RWPE2 (cell line): Measurements from ENCODE around the gene SGMS1.

ENCODE experiments used
- ATAC-seq: fragments of 200-7000 bp; cut with Tn5 transposase; 3 replicates; pipeline ENCODE4 v1.9.1; 2021; ENCODE audit warnings: low read depth
- DNase-seq: peaks from one replicate; pipeline ENCODE4 v3.0.0-alpha.2; 2020; ENCODE audit warnings: low spot score
- H3K27ac ChIP-seq: fragments of 450-650 bp; 2 replicates; pipeline ENCODE4 v1.5.1; 2017; ENCODE audit warnings: mild to moderate bottlenecking; ENCODE audit not compliant: poor library complexity, severe bottlenecking
- H3K27me3 ChIP-seq: fragments of 250-450 bp; sonication (Bioruptor Pico); 2 replicates; pipeline ENCODE4 v1.5.1; 2021; ENCODE audit warnings: mild to moderate bottlenecking, moderate library complexity; ENCODE audit not compliant: insufficient read depth, poor library complexity, severe bottlenecking
- H3K36me3 ChIP-seq: fragments of 250-450 bp; sonication (Bioruptor Pico); 2 replicates; pipeline ENCODE4 v1.5.1; 2020; ENCODE audit warnings: low read depth, mild to moderate bottlenecking, moderate library complexity
- H3K4me1 ChIP-seq: fragments of 250-450 bp; sonication (Bioruptor Pico); 2 replicates; pipeline ENCODE4 v1.5.1; 2021; ENCODE audit warnings: mild to moderate bottlenecking, moderate library complexity; ENCODE audit not compliant: insufficient read depth, poor library complexity, severe bottlenecking
- H3K4me3 ChIP-seq: fragments of 250-450 bp; sonication (Bioruptor Pico); 2 replicates; pipeline ENCODE4 v1.5.1; 2021; ENCODE audit warnings: mild to moderate bottlenecking, moderate library complexity; ENCODE audit not compliant: severe bottlenecking
- H3K9me3 ChIP-seq: fragments of 250-450 bp; sonication (Bioruptor Pico); 2 replicates; pipeline ENCODE4 v1.5.1; 2021; ENCODE audit warnings: mild to moderate bottlenecking, moderate library complexity; ENCODE audit not compliant: severe bottlenecking
- CTCF ChIP-seq: fragments of 450-650 bp; IDR thresholded peaks from one replicate; pipeline ENCODE4 v1.5.1; 2017; ENCODE audit warnings: mild to moderate bottlenecking, moderate library complexity; ENCODE audit not compliant: poor library complexity, severe bottlenecking

Gene SGMS1

DNA sequence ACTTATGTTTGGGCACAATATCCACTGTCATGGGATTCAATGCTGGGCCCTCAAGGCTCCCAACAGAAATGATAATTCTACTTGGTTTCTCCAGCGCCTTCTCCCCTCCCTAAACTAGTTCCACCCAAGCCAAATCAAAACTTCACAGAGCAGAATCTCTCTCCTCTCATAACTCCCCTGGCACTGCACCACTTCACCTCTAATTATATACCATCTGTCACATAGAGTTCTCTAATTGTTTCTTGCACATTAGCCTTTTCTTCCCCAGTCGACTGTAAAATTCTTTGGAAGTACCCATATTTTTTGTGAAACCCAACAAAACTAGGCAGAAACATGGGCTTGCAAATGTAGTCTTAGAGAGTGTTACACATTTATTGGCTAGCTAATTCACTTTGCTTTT lies 8.1 kb downstream of the SGMS1 start:
- Histone ChIP-seq H3K4me1 (peaks cover 7% of the 10 kb centered on the region), H3K36me3 (no peaks in the 10 kb centered on the region), H3K9me3 (no peaks in the 10 kb centered on the region), H3K27ac (no peak overlapping the region), H3K4me3 (no peak overlapping the region), H3K27me3 (no peaks in the 10 kb centered on the region)
- ATAC-seq (no peak), DNase-seq (no peak)
- no peak for TF ChIP-seq CTCF

DNA sequence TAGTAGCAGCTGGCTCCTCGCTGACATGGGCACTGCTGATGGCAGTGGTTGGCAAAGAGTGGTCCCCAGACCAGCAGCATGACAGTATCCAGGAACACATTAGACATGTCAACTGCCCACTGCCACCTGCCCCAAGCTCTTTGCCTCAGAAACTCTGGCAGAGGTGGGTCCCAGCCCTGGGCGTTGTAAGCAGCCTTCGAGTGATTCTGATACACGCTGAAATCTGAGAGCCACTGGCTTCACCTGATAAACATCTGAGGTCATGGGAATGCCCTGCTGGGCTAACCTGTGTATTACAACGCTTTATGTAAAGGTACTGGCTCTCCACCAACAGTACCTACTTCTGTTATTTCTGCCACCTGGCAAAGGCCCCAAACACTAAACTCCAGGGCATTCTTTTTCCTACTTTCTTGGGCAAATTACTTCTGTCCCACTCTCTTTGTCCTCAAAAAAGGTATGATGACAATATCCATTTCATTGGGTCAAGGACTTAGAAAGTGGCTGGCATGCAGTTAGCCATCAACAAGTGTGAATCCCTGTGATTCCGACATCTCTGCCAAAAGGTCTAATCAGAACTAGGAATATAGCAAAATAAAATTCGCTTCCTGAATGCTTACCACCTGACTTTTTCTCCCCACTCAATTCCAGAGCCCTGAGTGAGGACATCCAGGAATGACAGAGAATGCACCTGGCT lies 9.2 kb downstream of the SGMS1 start:
- no peak overlapping the region for H3K27ac ChIP-seq
- H3K4me1 ChIP-seq = peaks cover 7% of the 10 kb centered on the region
- no peaks in the 10 kb centered on the region for H3K27me3 ChIP-seq
- peak; percentile 37 for TF ChIP-seq CTCF
- H3K36me3 ChIP-seq = no peaks in the 10 kb centered on the region
- ATAC-seq (peak; percentile 77), DNase-seq (no peak)
- H3K4me3 ChIP-seq = no peak overlapping the region
- no peaks in the 10 kb centered on the region for H3K9me3 ChIP-seq

DNA sequence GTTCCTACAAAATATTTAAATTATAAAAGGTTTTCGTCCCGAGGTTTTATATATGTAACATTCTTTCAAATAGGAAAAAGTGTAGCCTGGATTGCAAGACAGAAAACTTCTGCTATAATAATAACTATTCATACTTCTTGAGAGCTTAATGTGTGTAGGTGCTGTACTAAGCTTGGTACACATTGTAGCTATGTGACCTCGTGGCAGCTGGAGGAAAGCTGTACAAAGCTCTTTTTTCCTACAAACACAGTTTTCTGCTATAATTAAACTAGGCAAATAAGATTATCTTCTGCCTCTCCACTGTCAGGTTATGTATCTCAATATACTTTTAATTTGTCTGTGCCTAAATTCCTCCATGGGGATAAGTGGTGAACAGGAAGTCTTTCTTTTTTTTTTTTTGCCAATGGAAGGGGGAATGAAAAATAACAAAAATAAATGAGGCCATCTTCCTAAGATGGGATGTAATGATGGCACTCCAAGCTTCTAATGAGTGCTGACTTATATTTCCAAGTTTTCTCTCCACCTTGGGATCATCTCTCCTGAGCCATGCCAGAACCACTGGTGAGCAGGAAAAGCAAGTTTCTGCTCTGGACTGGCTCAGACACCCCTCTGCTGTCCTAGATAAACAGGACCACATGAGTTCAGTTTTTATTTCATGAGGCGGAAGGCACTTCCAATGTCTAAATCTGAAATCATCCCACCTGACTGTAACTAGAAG lies 9.9 kb downstream of the SGMS1 start:
- Histone ChIP-seq H3K27me3 (no peaks in the 10 kb centered on the region), H3K36me3 (no peaks in the 10 kb centered on the region), H3K4me1 (peaks cover 7% of the 10 kb centered on the region), H3K9me3 (no peaks in the 10 kb centered on the region), H3K27ac (no peak overlapping the region), H3K4me3 (no peak overlapping the region)
- ATAC-seq (no peak), DNase-seq (no peak)
- no peak for TF ChIP-seq CTCF

- ATAC-seq = no peak
- Histone ChIP-seq H3K27me3 (no peaks in the 10 kb centered on the region), H3K36me3 (no peaks in the 10 kb centered on the region), H3K4me3 (no peak overlapping the region), H3K4me1 (peaks cover 1% of the 10 kb centered on the region), H3K27ac (no peak overlapping the region), H3K9me3 (no peaks in the 10 kb centered on the region)
- TF ChIP-seq CTCF = no peak
- no peak for DNase-seq
Observed at GRCh38 chr10:50613150-50613549, 10.6 kb downstream of the SGMS1 start.

- H3K27me3 ChIP-seq = no peaks in the 10 kb centered on the region
- H3K4me1 ChIP-seq = peaks cover 12% of the 10 kb centered on the region
- no peaks in the 10 kb centered on the region for H3K36me3 ChIP-seq
- ATAC-seq (no peak), DNase-seq (no peak)
- no peaks in the 10 kb centered on the region for H3K9me3 ChIP-seq
- H3K4me3 ChIP-seq = no peak overlapping the region
- TF ChIP-seq CTCF = no peak
- no peak overlapping the region for H3K27ac ChIP-seq
Observed at GRCh38 chr10:50610368-50610767, 13.4 kb downstream of the SGMS1 start.
